NCI-H748 (cell line): Measurements from ENCODE around the gene PHTF1.
"Not testable (repeated sequence)": the region's sequence is repeated elsewhere in the genome, so short reads cannot be mapped to it uniquely, and the experiment has no call there.

Experiments
- DNase-seq: peaks from one replicate; lab custom pipeline; 2025; ENCODE audit not compliant: unreplicated experiment; lab: John Stamatoyannopoulos, UW

PHTF1 gene

GRCh38 chr1:113779542-113779941, 20.3 kb upstream of the PHTF1 start:
- DNase-seq, result no peak

- DNase-seq, result no peak
These were observed 18.3 kb upstream of the PHTF1 start for GRCh38 chr1:113777561-113777960.

GRCh38 chr1:113770031-113770430, 10.7 kb upstream of the PHTF1 start:
- DNase-seq, result no peak

- DNase-seq, result no peak
These were observed 10.3 kb upstream of the PHTF1 start for GRCh38 chr1:113769601-113769970.

- no peak for DNase-seq
These were observed 9.8 kb upstream of the PHTF1 start for GRCh38 chr1:113768916-113769600.

- DNase-seq, result no peak
These were observed 6.3 kb upstream of the PHTF1 start for GRCh38 chr1:113765306-113766230.

GRCh38 chr1:113763661-113764060, 4.4 kb upstream of the PHTF1 start:
- no peak for DNase-seq

GRCh38 chr1:113761937-113762336, 2.7 kb upstream of the PHTF1 start:
- no peak for DNase-seq

- peak; percentile 19 for DNase-seq
These were observed 1.1 kb upstream of the PHTF1 start for GRCh38 chr1:113760102-113761080.

- DNase-seq, result peak; percentile 86
These were observed 504 bp downstream of the PHTF1 start for GRCh38 chr1:113758631-113759332.

- DNase-seq, result no peak
These were observed 2.8 kb downstream of the PHTF1 start for GRCh38 chr1:113756461-113756860.

GRCh38 chr1:113753333-113753732, 6.0 kb downstream of the PHTF1 start:
- DNase-seq, result not testable (repeated sequence)

- DNase-seq, result no peak
These were observed 7.8 kb downstream of the PHTF1 start for GRCh38 chr1:113751516-113751915.

- no peak for DNase-seq
These were observed 8.2 kb downstream of the PHTF1 start for GRCh38 chr1:113751114-113751513.

- DNase-seq, result no peak
These were observed 9.9 kb downstream of the PHTF1 start for GRCh38 chr1:113749402-113749801.

- DNase-seq, result no peak
These were observed 11.9 kb downstream of the PHTF1 start for GRCh38 chr1:113747376-113747775.

- DNase-seq, result peak; percentile 74
These were observed 13.9 kb downstream of the PHTF1 start for GRCh38 chr1:113745425-113745824.

- no peak for DNase-seq
These were observed 15.2 kb downstream of the PHTF1 start for GRCh38 chr1:113744114-113744513.

GRCh38 chr1:113742515-113742914, 16.8 kb downstream of the PHTF1 start:
- DNase-seq, result no peak

GRCh38 chr1:113734357-113735055, 24.8 kb downstream of the PHTF1 start:
- no peak for DNase-seq
